Activated gamma-delta T cell treated with anti-CD3 and anti-CD28 coated beads, Interleukin-2, amount 50 U/mL, for 16 hours (primary cell): ENCODE measurements around the gene HOXB4.

Experiments
- DNase-seq: peaks from one replicate; pipeline ENCODE4 v3.0.0-alpha.2; 2020; ENCODE audit warnings: low read depth

HOXB4 gene

GRCh38 chr17:48528936-48529682 is 49.0 kb downstream of the HOXB4 start:
- DNase-seq, result no peak

GRCh38 chr17:48528153-48528935 is 49.8 kb downstream of the HOXB4 start:
- no peak for DNase-seq

- no peak for DNase-seq
Measured at GRCh38 chr17:48527547-48527932, 50.6 kb downstream of the HOXB4 start.

GRCh38 chr17:48526608-48527546 is 51.3 kb downstream of the HOXB4 start:
- DNase-seq, result no peak
